ENCODE results near the gene KRT16.

KRT16 gene

DNA sequence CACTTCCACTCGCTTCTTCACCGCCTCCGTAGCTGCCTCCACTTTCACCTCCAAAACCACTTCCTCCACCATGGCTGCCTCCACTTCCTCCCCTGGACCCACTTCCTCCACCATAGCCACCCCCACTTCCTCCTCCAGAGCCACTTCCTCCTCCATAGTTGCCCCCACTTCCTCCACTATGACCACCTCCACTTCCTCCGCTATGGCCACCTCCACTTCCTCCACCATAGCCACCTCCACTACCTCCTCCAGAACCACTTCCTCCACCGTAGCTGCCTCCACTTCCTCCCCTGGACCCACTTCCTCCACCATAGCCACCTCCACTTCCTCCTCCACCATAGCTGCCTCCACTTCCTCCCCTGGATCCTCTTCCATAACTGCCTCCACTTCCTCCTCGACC, 45.2 kb downstream of the KRT16 start:
- Mint-ChIP-seq H3K27ac (no peak overlapping the region), H3K4me3 (no peak overlapping the region), H3K4me1 (peaks cover 10% of the 10 kb centered on the region), H3K36me3 (ENCODE audit: low read depth) (no peaks in the 10 kb centered on the region), H3K9me3 (no peaks in the 10 kb centered on the region), H3K27me3 (ENCODE audit: low read depth) (peaks cover 48% of the 10 kb centered on the region)
- TF ChIP-seq, protein P1, sequence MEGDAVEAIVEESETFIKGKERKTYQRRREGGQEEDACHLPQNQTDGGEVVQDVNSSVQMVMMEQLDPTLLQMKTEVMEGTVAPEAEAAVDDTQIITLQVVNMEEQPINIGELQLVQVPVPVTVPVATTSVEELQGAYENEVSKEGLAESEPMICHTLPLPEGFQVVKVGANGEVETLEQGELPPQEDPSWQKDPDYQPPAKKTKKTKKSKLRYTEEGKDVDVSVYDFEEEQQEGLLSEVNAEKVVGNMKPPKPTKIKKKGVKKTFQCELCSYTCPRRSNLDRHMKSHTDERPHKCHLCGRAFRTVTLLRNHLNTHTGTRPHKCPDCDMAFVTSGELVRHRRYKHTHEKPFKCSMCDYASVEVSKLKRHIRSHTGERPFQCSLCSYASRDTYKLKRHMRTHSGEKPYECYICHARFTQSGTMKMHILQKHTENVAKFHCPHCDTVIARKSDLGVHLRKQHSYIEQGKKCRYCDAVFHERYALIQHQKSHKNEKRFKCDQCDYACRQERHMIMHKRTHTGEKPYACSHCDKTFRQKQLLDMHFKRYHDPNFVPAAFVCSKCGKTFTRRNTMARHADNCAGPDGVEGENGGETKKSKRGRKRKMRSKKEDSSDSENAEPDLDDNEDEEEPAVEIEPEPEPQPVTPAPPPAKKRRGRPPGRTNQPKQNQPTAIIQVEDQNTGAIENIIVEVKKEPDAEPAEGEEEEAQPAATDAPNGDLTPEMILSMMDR (IDR thresholded peaks at IDR 0.05; ENCODE audit: unreplicated experiment in 3 of 3) = no peak

DNA sequence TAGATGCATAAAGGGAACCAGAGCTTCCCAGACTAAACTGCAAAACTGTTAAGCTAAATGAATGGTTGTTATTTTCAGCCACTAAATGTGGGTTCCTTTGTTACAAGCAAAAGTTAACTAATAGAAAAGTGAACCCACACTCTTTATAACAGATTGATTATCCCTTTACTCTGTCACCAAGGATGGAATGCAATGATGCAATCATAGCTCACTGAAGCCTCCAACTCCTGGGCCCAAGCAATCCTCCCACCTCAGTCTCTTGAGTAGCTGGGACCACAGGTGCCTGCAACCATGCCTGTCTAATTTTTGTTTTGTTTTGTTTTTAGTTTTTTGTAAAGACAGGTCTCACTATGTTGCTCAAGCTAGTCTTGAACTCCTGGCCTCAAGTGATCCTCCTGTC, 47.2 kb downstream of the KRT16 start:
- Mint-ChIP-seq H3K36me3 (ENCODE audit: low read depth) (no peaks in the 10 kb centered on the region), H3K9me3 (no peaks in the 10 kb centered on the region), H3K27me3 (ENCODE audit: low read depth) (peaks cover 45% of the 10 kb centered on the region), H3K4me1 (peaks cover 10% of the 10 kb centered on the region), H3K4me3 (no peak overlapping the region), H3K27ac (no peak overlapping the region)
- TF ChIP-seq, protein P1 (IDR thresholded peaks at IDR 0.05; ENCODE audit: unreplicated experiment in 3 of 3) = no peak

DNA sequence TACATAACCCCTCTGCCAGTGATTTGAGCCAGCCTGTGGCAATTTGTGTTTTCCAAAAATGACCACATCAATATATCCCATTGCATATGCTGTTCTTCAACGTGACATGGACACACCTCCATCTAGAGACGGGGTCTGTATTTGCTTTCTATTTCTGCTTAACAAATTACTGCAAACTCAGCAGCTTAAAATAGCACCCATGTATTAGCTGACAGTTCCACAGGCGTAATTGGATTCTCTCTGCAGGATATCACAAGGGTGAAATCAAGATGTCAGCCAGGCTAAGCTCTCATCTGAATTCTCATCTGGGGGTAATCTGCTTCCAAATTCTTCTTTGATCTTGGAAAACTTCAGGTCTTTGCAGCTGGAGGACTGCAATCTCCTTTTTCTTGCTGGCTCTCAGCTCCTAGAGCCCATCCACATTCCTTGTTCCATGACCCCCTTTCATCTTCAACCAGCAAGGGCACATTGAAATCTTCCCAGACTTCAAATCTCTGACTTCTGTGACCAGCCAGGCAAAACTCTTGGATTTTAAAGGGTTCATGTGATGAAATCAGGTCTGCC, 48.9 kb downstream of the KRT16 start:
- no peak overlapping the region for H3K4me3 Mint-ChIP-seq
- TF ChIP-seq, protein P1 (IDR thresholded peaks at IDR 0.05; ENCODE audit: unreplicated experiment in 3 of 3) = no peak

DNA sequence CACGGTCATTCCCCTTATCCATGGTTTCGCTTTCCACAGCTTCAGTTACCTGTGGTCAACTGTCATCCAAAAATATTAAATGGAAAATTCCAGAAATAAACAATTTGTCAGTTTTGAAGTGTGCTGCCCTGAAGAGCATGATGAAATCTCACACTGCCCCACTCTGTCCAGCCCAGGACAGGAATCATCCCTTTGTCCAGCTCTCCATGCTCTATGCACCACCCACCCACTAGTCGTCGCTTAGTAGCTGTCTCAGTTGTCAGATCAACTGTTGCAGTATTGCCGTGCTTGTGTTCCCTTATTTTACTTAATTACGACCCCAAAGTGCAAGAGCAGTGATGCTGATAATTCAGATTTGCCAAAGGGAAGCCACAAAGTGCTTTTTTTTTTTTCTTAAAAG, 51.0 kb downstream of the KRT16 start:
- no peaks in the 10 kb centered on the region for H3K36me3 Mint-ChIP-seq (ENCODE audit: low read depth)
- H3K4me3 Mint-ChIP-seq = no peak overlapping the region
- TF ChIP-seq, protein P1 (IDR thresholded peaks at IDR 0.05; ENCODE audit: unreplicated experiment in 3 of 3) = no peak
- peaks cover 36% of the 10 kb centered on the region for H3K27me3 Mint-ChIP-seq (ENCODE audit: low read depth)
- H3K4me1 Mint-ChIP-seq = peaks cover 10% of the 10 kb centered on the region
- no peak overlapping the region for H3K27ac Mint-ChIP-seq
- H3K9me3 Mint-ChIP-seq = no peaks in the 10 kb centered on the region

More for the DNA sequence above, 48.9 kb downstream of the KRT16 start:
- Mint-ChIP-seq H3K27ac (no peak overlapping the region), H3K36me3 (ENCODE audit: low read depth) (no peaks in the 10 kb centered on the region), H3K4me1 (peaks cover 10% of the 10 kb centered on the region), H3K9me3 (no peaks in the 10 kb centered on the region), H3K27me3 (ENCODE audit: low read depth) (peaks cover 38% of the 10 kb centered on the region)
